ENCODE measurements around the gene PSMA8.

Gene PSMA8

DNA sequence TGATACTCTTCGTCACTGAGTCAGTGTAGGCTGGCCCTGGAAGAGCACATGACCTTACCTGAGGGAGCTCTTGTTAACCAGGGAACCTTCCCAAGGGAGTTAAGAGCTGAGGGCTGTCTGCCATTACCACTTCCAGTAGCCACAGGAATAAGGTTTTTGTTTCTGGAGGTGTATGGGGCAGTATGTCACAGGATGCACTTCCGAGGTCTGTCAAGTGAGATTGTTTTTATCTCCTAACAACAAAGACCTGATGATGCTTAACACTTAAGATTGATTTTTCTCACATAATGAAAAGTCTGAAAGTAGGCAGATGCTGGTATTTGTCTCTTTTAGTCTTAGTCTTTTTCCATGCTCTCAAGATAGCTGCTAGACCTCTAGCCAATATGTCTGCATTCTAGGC, 41.8 kb downstream of the PSMA8 start:
- TF ChIP-seq, protein P1, sequence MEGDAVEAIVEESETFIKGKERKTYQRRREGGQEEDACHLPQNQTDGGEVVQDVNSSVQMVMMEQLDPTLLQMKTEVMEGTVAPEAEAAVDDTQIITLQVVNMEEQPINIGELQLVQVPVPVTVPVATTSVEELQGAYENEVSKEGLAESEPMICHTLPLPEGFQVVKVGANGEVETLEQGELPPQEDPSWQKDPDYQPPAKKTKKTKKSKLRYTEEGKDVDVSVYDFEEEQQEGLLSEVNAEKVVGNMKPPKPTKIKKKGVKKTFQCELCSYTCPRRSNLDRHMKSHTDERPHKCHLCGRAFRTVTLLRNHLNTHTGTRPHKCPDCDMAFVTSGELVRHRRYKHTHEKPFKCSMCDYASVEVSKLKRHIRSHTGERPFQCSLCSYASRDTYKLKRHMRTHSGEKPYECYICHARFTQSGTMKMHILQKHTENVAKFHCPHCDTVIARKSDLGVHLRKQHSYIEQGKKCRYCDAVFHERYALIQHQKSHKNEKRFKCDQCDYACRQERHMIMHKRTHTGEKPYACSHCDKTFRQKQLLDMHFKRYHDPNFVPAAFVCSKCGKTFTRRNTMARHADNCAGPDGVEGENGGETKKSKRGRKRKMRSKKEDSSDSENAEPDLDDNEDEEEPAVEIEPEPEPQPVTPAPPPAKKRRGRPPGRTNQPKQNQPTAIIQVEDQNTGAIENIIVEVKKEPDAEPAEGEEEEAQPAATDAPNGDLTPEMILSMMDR (IDR thresholded peaks at IDR 0.05; ENCODE audit: low read depth, low read length), result no peak
- DNase-seq (ENCODE audit: low read depth, low spot score), result no peak
- in situ Hi-C loops (cut with HindIII; ENCODE audit: low sequenced_read_pairs), result no loop called here
- H3K4me3 ChIP-seq (ENCODE audit: low read depth, low read length), result no peak overlapping the region

DNA sequence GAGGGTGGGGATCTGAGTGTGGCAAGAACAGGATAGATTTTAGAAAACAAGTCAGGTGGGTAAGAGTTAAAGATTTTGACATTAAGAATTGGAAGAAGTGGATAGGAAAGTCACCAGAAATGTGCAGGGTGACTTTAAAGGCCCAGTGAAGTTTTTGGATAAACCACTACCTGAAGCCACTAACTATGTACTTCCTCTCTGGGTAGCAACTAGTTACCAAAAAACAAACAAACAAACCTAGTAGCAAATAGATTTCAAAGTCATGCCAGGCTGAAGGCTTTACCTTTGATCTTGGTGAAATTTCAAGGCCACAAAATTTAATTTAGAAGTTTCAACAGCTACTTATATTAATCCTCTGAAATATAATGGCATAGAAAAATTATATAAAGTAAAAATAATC, 42.5 kb downstream of the PSMA8 start:
- in situ Hi-C loops (cut with HindIII; ENCODE audit: low sequenced_read_pairs), result no loop called here
- H3K4me3 ChIP-seq (ENCODE audit: low read depth, low read length), result no peak overlapping the region
- TF ChIP-seq, protein P1 (IDR thresholded peaks at IDR 0.05; ENCODE audit: low read depth, low read length), result no peak
- DNase-seq (ENCODE audit: low read depth, low spot score), result no peak

DNA sequence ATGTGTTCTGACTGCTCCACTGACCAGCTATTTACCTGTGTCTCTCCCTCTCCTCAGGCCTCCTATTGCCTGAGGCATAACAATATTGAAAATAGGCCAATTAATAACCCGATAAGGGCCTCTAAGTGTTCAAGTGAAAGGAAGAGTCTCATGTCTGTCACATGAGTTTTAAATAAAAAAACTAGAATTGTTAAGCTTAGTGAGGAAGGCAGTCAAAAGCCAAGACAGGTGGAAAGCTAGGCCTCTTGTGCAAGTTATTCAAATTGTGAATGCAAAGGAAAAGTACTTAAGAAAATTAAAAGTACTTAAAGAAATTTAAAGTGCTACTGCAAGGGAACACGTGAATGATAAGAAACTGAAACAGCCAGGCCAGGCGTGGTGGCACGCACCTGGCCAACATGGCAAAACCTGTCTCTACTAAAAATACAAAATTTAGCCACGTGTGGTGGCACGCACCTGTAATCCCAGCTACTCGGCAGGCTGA, 47.7 kb downstream of the PSMA8 start:
- H3K4me3 ChIP-seq (ENCODE audit: low read depth, low read length), result no peak overlapping the region
- TF ChIP-seq, protein P1 (IDR thresholded peaks at IDR 0.05; ENCODE audit: low read depth, low read length), result no peak
- no peak for DNase-seq (ENCODE audit: low read depth, low spot score)
- in situ Hi-C loops (cut with HindIII; ENCODE audit: low sequenced_read_pairs), result no loop called here

DNA sequence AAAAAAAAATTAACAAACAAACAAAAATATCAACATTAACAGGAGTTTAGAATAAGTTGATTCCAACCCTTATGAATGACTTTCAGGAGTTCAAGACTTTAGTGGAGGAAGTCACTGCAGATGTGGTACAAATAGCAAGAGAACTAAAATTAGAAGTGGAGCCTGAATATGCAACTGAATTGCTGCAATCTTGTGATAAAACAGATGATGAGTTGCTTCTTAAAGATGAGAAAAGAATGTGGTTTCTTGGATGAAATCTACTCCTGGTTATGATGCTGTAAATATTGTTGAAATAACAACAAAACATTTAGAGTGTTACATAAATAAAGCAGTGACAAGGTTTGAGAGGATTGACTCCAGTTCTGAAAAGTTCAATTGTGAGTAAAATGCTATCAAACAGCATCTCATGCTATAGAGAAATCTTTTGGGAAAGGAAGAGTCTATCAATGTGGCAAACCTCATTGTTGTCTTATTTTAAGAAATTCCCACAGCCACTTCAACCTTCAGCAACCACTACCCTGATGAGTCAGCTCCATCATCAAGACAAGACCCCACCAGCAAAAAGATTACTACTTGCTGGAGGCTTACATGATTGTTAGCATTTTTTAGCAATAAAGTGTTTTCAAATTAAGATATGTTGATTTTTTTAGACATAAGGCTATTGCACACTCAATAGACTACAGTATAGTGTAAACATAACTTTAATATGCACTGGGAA, 49.9 kb downstream of the PSMA8 start:
- H3K4me3 ChIP-seq (ENCODE audit: low read depth, low read length), result no peak overlapping the region
- no peak for DNase-seq (ENCODE audit: low read depth, low spot score)
- in situ Hi-C loops (cut with HindIII; ENCODE audit: low sequenced_read_pairs), result no loop called here
- TF ChIP-seq, protein P1 (IDR thresholded peaks at IDR 0.05; ENCODE audit: low read depth, low read length), result no peak

DNA sequence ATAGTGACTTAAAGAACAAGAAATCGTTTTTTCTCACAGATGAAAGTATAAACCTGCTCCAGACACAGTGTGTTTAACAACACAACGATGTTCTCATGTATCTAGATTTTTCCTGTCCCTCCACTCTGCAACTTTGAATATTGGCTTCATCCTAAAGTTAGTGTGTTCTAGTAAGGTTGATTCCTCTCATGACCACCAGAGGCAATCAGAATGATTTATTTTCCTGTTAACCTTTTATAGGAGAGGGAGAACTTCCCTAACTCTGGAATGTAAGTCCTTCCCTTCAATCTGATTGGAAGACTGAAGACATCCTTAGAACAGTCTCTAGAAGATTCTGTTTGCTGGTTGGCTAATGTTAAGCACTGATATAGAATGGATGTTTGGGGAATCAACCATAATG, 51.6 kb downstream of the PSMA8 start:
- in situ Hi-C loops (cut with HindIII; ENCODE audit: low sequenced_read_pairs), result no loop called here
- H3K4me3 ChIP-seq (ENCODE audit: low read depth, low read length), result no peak overlapping the region
- DNase-seq (ENCODE audit: low read depth, low spot score), result no peak
- TF ChIP-seq, protein P1 (IDR thresholded peaks at IDR 0.05; ENCODE audit: low read depth, low read length), result no peak

DNA sequence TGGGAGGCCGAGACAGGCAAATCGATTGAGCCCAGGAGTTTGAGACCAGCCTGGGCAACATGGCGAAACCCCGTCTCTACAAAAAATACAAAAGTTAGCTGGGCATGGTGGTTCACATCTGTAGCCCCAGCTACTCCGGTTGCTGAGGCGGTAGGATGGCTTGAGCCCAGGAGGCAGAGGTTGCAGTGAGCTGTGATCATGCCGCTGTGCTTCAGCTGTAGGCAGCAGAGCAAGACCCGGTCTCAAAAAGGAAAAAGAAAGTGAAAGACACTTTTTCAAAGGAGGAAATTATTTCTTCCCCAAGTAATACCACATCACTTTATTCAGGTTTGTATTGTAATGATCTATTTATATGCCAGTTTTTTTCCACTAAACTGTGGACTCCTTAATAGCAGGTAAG, 56.8 kb downstream of the PSMA8 start:
- in situ Hi-C loops (cut with HindIII; ENCODE audit: low sequenced_read_pairs), result no loop called here
- DNase-seq (ENCODE audit: low read depth, low spot score), result no peak

More for the DNA sequence above, 56.8 kb downstream of the PSMA8 start:
- H3K4me3 ChIP-seq (ENCODE audit: low read depth, low read length), result no peak overlapping the region
- TF ChIP-seq, protein P1 (IDR thresholded peaks at IDR 0.05; ENCODE audit: low read depth, low read length), result no peak

All from astrocyte of the spinal cord (primary cell).